ENCODE results near the gene UNC5C.

DNA sequence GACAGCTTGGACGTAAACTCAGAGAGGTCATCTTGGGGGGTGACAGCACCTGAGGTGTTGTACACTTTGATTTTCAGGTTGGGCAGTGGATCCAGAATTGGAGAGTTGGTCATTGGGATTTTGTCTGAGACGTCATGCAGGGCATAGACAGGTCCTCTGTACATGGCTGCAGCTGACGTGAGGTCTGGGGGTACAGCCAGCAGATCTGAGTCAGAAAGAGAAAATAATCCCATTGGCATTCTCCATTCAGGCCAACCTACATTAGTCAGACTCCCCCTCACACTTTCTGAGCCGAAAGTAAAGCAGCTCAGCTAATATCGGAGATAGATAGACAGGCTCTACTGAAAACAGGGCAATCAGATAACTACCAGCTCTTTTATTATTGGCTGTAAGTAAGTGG is 329.7 kb downstream of the UNC5C start:
- TF ChIP-seq, protein P1, sequence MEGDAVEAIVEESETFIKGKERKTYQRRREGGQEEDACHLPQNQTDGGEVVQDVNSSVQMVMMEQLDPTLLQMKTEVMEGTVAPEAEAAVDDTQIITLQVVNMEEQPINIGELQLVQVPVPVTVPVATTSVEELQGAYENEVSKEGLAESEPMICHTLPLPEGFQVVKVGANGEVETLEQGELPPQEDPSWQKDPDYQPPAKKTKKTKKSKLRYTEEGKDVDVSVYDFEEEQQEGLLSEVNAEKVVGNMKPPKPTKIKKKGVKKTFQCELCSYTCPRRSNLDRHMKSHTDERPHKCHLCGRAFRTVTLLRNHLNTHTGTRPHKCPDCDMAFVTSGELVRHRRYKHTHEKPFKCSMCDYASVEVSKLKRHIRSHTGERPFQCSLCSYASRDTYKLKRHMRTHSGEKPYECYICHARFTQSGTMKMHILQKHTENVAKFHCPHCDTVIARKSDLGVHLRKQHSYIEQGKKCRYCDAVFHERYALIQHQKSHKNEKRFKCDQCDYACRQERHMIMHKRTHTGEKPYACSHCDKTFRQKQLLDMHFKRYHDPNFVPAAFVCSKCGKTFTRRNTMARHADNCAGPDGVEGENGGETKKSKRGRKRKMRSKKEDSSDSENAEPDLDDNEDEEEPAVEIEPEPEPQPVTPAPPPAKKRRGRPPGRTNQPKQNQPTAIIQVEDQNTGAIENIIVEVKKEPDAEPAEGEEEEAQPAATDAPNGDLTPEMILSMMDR (IDR thresholded peaks at IDR 0.05; ENCODE audit: low read depth, low read length, missing input control), result no peak
- no peak for TF ChIP-seq TAF1 (conservative IDR thresholded peaks at IDR 0.05)
